HEK293 (cell line): Measurements from ENCODE around the gene GCLM.

Experiments
- CTCF ChIA-PET: fragments of 350-600 bp; formaldehyde crosslinking; extraction: SDS; loops from one replicate; lab custom pipeline; 2021; ENCODE audit warnings: antibody characterized with exemption; lab: Yijun Ruan, JAX
- POLR2A ChIA-PET: fragments of 300-600 bp; formaldehyde crosslinking; extraction: SDS; loops from one replicate; lab custom pipeline; 2020; ENCODE audit warnings: antibody characterized with exemption, inconsistent platforms; lab: Yijun Ruan, JAX
- H3K27ac ChIP-seq: fragments of 200-500 bp; sonication (Bioruptor generic); 2 replicates; pipeline ENCODE4 v1.5.1; 2014; ENCODE audit warnings: low read depth, low read length, control low read depth, inconsistent platforms; ENCODE audit errors: extremely low read depth
- H3K36me3 ChIP-seq, 2 experiments: fragments of 200-500 bp in 1 of 2; sonication (Bioruptor generic) in 1 of 2; 1 replicate in 1 of 2; 2 replicates in 1 of 2; pipeline ENCODE4 v1.5.1; 2014 to 2017; ENCODE audit warnings: inconsistent platforms in 2 of 2, low read length in 2 of 2; ENCODE audit not compliant: control insufficient read depth in 2 of 2, insufficient read depth in 1 of 2
- H3K4me1 ChIP-seq: fragments of 200-500 bp; sonication (Bioruptor generic); 2 replicates; pipeline ENCODE4 v1.5.1; 2014; ENCODE audit warnings: mild to moderate bottlenecking, low read length, inconsistent platforms; ENCODE audit not compliant: control insufficient read depth, insufficient read depth
- H3K4me3 ChIP-seq: 2 replicates; pipeline ENCODE4 v1.5.1; 2011; ENCODE audit warnings: low read depth, mild to moderate bottlenecking, control low read depth, low read length, moderate library complexity
- H3K9me3 ChIP-seq: fragments of 200-500 bp; sonication (Bioruptor generic); 2 replicates; pipeline ENCODE4 v1.5.1; 2014; ENCODE audit warnings: low read depth, low read length, inconsistent platforms; ENCODE audit not compliant: control insufficient read depth, insufficient read depth
- EGR2 ChIP-seq: fragments of 450-650 bp; formaldehyde crosslinking; IDR thresholded peaks from 2 replicates; pipeline ENCODE4 v1.5.1; 2016; ENCODE audit warnings: low read depth, missing biosample characterization, missing genetic modification characterization
- GFI1B ChIP-seq: fragments of 450-650 bp; formaldehyde crosslinking; IDR thresholded peaks from 2 replicates; pipeline ENCODE4 v1.5.1; 2016; ENCODE audit warnings: missing biosample characterization, missing genetic modification characterization
- GLIS1 ChIP-seq: fragments of 450-650 bp; formaldehyde crosslinking; IDR thresholded peaks from 2 replicates; pipeline ENCODE4 v1.5.1; 2016; ENCODE audit warnings: missing biosample characterization, missing genetic modification characterization
- GLIS2 ChIP-seq: fragments of 450-650 bp; formaldehyde crosslinking; IDR thresholded peaks from 2 replicates; pipeline ENCODE4 v1.5.1; 2016; ENCODE audit warnings: missing biosample characterization, missing genetic modification characterization
- KLF10 ChIP-seq: fragments of 450-650 bp; IDR thresholded peaks from 2 replicates; pipeline ENCODE4 v1.5.1; 2018; ENCODE audit warnings: missing biosample characterization, mild to moderate bottlenecking, missing genetic modification characterization
- OSR2 ChIP-seq: fragments of 450-650 bp; formaldehyde crosslinking; IDR thresholded peaks from 2 replicates; pipeline ENCODE4 v1.5.1; 2016; ENCODE audit warnings: missing biosample characterization, missing genetic modification characterization
- OVOL3 ChIP-seq: fragments of 450-650 bp; formaldehyde crosslinking; IDR thresholded peaks from 2 replicates; pipeline ENCODE4 v1.5.1; 2016; ENCODE audit warnings: missing biosample characterization, missing genetic modification characterization
- PRDM1 ChIP-seq: fragments of 450-650 bp; formaldehyde crosslinking; IDR thresholded peaks from 2 replicates; pipeline ENCODE4; 2016; ENCODE audit warnings: missing biosample characterization, missing genetic modification characterization
- SALL2 ChIP-seq: fragments of 450-650 bp; formaldehyde crosslinking; IDR thresholded peaks from 2 replicates; pipeline ENCODE4 v1.5.0; 2017; ENCODE audit warnings: missing biosample characterization, mild to moderate bottlenecking, missing genetic modification characterization, borderline replicate concordance
- SP2 ChIP-seq: fragments of 450-650 bp; formaldehyde crosslinking; IDR thresholded peaks from 2 replicates; pipeline ENCODE4 v1.5.1; 2016; ENCODE audit warnings: missing biosample characterization, missing genetic modification characterization
- ZBTB1 ChIP-seq: fragments of 450-650 bp; formaldehyde crosslinking; IDR thresholded peaks from 2 replicates; pipeline ENCODE4 v1.5.1; 2016; ENCODE audit warnings: missing biosample characterization, missing genetic modification characterization
- ZBTB17 ChIP-seq: fragments of 450-650 bp; formaldehyde crosslinking; IDR thresholded peaks from 2 replicates; pipeline ENCODE4 v1.5.1; 2016; ENCODE audit warnings: missing biosample characterization, missing genetic modification characterization
- ZBTB48 ChIP-seq: fragments of 450-650 bp; formaldehyde crosslinking; IDR thresholded peaks from 2 replicates; pipeline ENCODE4 v1.5.1; 2016; ENCODE audit warnings: missing biosample characterization, missing genetic modification characterization
- ZEB2 ChIP-seq: fragments of 450-650 bp; formaldehyde crosslinking; IDR thresholded peaks from 2 replicates; pipeline ENCODE4 v1.5.1; 2016; ENCODE audit warnings: missing biosample characterization, missing genetic modification characterization
- ZFHX2 ChIP-seq: fragments of 450-650 bp; formaldehyde crosslinking; conservative IDR thresholded peaks from 2 replicates; pipeline ENCODE4 v1.5.1; 2016; ENCODE audit warnings: missing biosample characterization, missing genetic modification characterization
- ZIC2 ChIP-seq: fragments of 450-650 bp; formaldehyde crosslinking; IDR thresholded peaks from 2 replicates; pipeline ENCODE4 v1.5.1; 2016; ENCODE audit warnings: missing biosample characterization, missing genetic modification characterization
- ZNF10 ChIP-seq: fragments of 450-650 bp; formaldehyde crosslinking; IDR thresholded peaks from 2 replicates; pipeline ENCODE4 v1.5.1; 2017; ENCODE audit warnings: missing biosample characterization, missing genetic modification characterization
- ZNF175 ChIP-seq: fragments of 450-650 bp; formaldehyde crosslinking; IDR thresholded peaks from 2 replicates; pipeline ENCODE4 v1.5.1; 2016; ENCODE audit warnings: missing biosample characterization, missing genetic modification characterization
- ZNF324 ChIP-seq: fragments of 450-650 bp; formaldehyde crosslinking; IDR thresholded peaks from 2 replicates; pipeline ENCODE4 v1.5.1; 2016; ENCODE audit warnings: missing biosample characterization, missing genetic modification characterization
- ZNF391 ChIP-seq: fragments of 450-650 bp; formaldehyde crosslinking; IDR thresholded peaks from 2 replicates; pipeline ENCODE4 v1.5.1; 2016; ENCODE audit warnings: low read depth, missing biosample characterization, missing genetic modification characterization, borderline replicate concordance
- ZNF394 ChIP-seq: fragments of 450-650 bp; formaldehyde crosslinking; IDR thresholded peaks from 2 replicates; pipeline ENCODE4 v1.5.1; 2016; ENCODE audit warnings: missing biosample characterization, missing genetic modification characterization, mild to moderate bottlenecking, moderate library complexity, borderline replicate concordance
- ZNF626 ChIP-seq: fragments of 450-650 bp; sonication (Bioruptor Pico); formaldehyde crosslinking; IDR thresholded peaks from 2 replicates; pipeline ENCODE4 v1.5.1; 2018; ENCODE audit warnings: missing biosample characterization, missing genetic modification characterization, inconsistent platforms
- ZNF629 ChIP-seq: fragments of 450-650 bp; formaldehyde crosslinking; IDR thresholded peaks from 2 replicates; pipeline ENCODE4 v1.5.1; 2017; ENCODE audit warnings: missing biosample characterization, missing genetic modification characterization
- ZNF660 ChIP-seq: fragments of 450-650 bp; IDR thresholded peaks from 2 replicates; pipeline ENCODE4 v1.5.1; 2018; ENCODE audit warnings: missing biosample characterization, mild to moderate bottlenecking, missing genetic modification characterization
- ZNF792 ChIP-seq: fragments of 450-650 bp; formaldehyde crosslinking; IDR thresholded peaks from 2 replicates; pipeline ENCODE4 v1.5.1; 2016; ENCODE audit warnings: missing biosample characterization, missing genetic modification characterization
- ZXDB ChIP-seq: fragments of 450-650 bp; formaldehyde crosslinking; IDR thresholded peaks from 2 replicates; pipeline ENCODE4 v1.5.1; 2016; ENCODE audit warnings: missing biosample characterization, missing genetic modification characterization
- TF ChIP-seq, protein P1 (sequence below): fragments of 450-650 bp; IDR thresholded peaks from 2 replicates; pipeline ENCODE4 v1.5.1; 2018; ENCODE audit warnings: missing biosample characterization, missing genetic modification characterization
- TF ChIP-seq, protein P2 (sequence below): fragments of 450-650 bp; formaldehyde crosslinking; IDR thresholded peaks from 2 replicates; pipeline ENCODE4 v1.5.1; 2017; ENCODE audit warnings: missing biosample characterization, missing genetic modification characterization
- TF ChIP-seq, protein P3 (sequence below): fragments of 450-650 bp; formaldehyde crosslinking; IDR thresholded peaks from 2 replicates; pipeline ENCODE4 v1.5.1; 2016; ENCODE audit warnings: missing biosample characterization, missing genetic modification characterization

Gene GCLM, protein sequence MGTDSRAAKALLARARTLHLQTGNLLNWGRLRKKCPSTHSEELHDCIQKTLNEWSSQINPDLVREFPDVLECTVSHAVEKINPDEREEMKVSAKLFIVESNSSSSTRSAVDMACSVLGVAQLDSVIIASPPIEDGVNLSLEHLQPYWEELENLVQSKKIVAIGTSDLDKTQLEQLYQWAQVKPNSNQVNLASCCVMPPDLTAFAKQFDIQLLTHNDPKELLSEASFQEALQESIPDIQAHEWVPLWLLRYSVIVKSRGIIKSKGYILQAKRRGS

DNA sequence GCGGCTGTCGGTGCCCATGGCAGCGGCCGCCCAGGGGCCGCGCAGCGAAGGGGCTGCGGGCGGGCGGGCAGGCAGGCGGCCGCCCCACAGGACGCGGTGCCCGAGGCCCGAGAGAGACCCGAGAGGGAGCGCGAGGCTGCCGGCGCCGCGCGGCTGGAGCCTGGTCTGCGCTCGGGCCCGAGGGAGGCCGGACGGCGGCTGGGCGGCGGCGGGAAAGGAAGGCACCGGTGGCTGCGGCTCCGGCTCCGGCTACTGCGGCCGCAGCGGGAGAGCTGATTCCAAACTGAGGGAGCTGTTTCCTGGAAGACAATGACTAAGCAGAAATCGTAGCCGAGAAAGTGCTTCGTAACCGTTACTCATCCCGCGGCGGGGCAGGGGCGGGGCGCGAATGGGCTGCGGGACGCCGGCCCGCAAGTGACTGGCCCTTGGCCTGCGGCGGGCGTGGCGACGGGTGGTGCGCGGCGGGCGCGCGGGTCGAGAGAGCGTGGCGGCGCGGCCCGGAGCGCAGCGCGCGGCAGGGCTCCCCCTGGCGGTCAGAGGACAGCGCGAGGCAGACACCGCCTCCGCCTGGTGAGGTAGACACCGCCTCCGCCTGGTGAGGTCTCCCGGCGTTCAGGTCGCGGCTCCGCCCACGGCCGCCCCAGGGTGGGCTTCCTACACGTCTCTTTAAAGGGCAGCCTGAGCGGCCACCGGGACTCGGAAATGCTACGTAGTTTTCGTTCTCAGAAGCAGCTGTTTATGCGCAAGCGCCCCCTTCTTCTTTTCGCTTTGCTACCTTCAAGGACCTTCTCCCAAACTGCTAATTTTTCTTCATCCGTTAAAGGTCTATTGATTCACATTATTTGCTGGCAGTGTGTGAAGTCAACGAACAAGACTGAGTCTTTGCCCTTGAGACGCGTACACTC lies at the start of gene GCLM:
TSS of gene GCLM (minus strand) at position 285 of the 905 bp plus-strand sequence. CDS start at position 18, 267 bp downstream.
- POLR2A ChIA-PET = interaction anchor here (1.0 to 1.4 kb wide), 2 partner anchors 12 to 30 kb away, joined by 4 to 6 read pairs; partner anchors contain the start of gene DNTTIP2
- Histone ChIP-seq H3K9me3 (no peaks in the 10 kb centered on the region), H3K4me1 (peaks cover 18% of the 10 kb centered on the region), H3K36me3 (no peaks in the 10 kb centered on the region), H3K27ac (peak within 1 kb of the TSS; percentile 93), H3K4me3 (peak within 1 kb of the TSS; percentile 87)
- CTCF ChIA-PET = interaction anchor here (0.6 to 2.2 kb wide), 35 partner anchors 10 to 897 kb away, joined by 3 to 20 read pairs (median 3); no protein-coding TSS in a partner anchor
- peak; percentile 98 for TF ChIP-seq ZFHX2
- TF ChIP-seq ZNF792 (tag by site-specific recombination) = no peak
- no peak for TF ChIP-seq ZNF626
- TF ChIP-seq ZNF629 (tag by site-specific recombination) = peak; percentile 61; the same call in 1 of the 2 replicates
- peak; percentile 59 for TF ChIP-seq ZBTB48
- TF ChIP-seq ZNF660 = peak; percentile 80; the same call in 1 of the 2 replicates
- TF ChIP-seq, protein P1, sequence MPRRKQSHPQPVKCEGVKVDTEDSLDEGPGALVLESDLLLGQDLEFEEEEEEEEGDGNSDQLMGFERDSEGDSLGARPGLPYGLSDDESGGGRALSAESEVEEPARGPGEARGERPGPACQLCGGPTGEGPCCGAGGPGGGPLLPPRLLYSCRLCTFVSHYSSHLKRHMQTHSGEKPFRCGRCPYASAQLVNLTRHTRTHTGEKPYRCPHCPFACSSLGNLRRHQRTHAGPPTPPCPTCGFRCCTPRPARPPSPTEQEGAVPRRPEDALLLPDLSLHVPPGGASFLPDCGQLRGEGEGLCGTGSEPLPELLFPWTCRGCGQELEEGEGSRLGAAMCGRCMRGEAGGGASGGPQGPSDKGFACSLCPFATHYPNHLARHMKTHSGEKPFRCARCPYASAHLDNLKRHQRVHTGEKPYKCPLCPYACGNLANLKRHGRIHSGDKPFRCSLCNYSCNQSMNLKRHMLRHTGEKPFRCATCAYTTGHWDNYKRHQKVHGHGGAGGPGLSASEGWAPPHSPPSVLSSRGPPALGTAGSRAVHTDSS (tag by site-specific recombination) = peak; percentile 7; the same call in 1 of the 2 replicates
- TF ChIP-seq PRDM1 (tag by site-specific recombination) = no peak
- TF ChIP-seq ZNF324 (tag by site-specific recombination) = no peak
- no peak for TF ChIP-seq OVOL3
- no peak for TF ChIP-seq GFI1B
- TF ChIP-seq OSR2 (tag by site-specific recombination) = peak; percentile 82; the same call in 1 of the 2 replicates
- no peak for TF ChIP-seq SALL2 (tag by site-specific recombination)
- peak; percentile 79 for TF ChIP-seq SP2 (tag by site-specific recombination)
- peak; percentile 56; the same call in 1 of the 2 replicates for TF ChIP-seq ZBTB17
- TF ChIP-seq, protein P2, sequence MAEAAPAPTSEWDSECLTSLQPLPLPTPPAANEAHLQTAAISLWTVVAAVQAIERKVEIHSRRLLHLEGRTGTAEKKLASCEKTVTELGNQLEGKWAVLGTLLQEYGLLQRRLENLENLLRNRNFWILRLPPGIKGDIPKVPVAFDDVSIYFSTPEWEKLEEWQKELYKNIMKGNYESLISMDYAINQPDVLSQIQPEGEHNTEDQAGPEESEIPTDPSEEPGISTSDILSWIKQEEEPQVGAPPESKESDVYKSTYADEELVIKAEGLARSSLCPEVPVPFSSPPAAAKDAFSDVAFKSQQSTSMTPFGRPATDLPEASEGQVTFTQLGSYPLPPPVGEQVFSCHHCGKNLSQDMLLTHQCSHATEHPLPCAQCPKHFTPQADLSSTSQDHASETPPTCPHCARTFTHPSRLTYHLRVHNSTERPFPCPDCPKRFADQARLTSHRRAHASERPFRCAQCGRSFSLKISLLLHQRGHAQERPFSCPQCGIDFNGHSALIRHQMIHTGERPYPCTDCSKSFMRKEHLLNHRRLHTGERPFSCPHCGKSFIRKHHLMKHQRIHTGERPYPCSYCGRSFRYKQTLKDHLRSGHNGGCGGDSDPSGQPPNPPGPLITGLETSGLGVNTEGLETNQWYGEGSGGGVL (tag by site-specific recombination) = no peak
- peak; percentile 65 for TF ChIP-seq ZIC2 (tag by site-specific recombination)
- no peak for TF ChIP-seq ZNF175
- TF ChIP-seq GLIS2 (tag by site-specific recombination) = peak; percentile 82
- TF ChIP-seq ZNF10 (tag by site-specific recombination) = peak; percentile 81
- TF ChIP-seq KLF10 (tag by site-specific recombination) = peak; percentile 74
- TF ChIP-seq ZEB2 (tag by site-specific recombination) = peak; percentile 88
- peak; percentile 73 for TF ChIP-seq GLIS1 (tag by site-specific recombination)
- TF ChIP-seq ZXDB (tag by site-specific recombination) = peak; percentile 57; the same call in 1 of the 2 replicates
- TF ChIP-seq ZBTB1 (tag by site-specific recombination) = no peak
- TF ChIP-seq, protein P3, sequence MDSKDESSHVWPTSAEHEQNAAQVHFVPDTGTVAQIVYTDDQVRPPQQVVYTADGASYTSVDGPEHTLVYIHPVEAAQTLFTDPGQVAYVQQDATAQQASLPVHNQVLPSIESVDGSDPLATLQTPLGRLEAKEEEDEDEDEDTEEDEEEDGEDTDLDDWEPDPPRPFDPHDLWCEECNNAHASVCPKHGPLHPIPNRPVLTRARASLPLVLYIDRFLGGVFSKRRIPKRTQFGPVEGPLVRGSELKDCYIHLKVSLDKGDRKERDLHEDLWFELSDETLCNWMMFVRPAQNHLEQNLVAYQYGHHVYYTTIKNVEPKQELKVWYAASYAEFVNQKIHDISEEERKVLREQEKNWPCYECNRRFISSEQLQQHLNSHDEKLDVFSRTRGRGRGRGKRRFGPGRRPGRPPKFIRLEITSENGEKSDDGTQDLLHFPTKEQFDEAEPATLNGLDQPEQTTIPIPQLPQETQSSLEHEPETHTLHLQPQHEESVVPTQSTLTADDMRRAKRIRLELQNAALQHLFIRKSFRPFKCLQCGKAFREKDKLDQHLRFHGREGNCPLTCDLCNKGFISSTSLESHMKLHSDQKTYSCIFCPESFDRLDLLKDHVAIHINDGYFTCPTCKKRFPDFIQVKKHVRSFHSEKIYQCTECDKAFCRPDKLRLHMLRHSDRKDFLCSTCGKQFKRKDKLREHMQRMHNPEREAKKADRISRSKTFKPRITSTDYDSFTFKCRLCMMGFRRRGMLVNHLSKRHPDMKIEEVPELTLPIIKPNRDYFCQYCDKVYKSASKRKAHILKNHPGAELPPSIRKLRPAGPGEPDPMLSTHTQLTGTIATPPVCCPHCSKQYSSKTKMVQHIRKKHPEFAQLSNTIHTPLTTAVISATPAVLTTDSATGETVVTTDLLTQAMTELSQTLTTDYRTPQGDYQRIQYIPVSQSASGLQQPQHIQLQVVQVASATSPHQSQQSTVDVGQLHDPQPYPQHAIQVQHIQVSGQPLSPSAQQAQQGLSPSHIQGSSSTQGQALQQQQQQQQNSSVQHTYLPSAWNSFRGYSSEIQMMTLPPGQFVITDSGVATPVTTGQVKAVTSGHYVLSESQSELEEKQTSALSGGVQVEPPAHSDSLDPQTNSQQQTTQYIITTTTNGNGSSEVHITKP = peak; percentile 37
- peak; percentile 95 for TF ChIP-seq EGR2 (tag by site-specific recombination)
- no peak for TF ChIP-seq ZNF394
- TF ChIP-seq ZNF391 (tag by site-specific recombination) = no peak
